ENCODE measurements around the gene PDK3.

The PDK3 gene

GRCh38 chrX:24480400-24480865 lies 15.3 kb downstream of the PDK3 start:
- in situ Hi-C loops (cut with HindIII; ENCODE audit: low sequenced_read_pairs) = no loop called here

DNA sequence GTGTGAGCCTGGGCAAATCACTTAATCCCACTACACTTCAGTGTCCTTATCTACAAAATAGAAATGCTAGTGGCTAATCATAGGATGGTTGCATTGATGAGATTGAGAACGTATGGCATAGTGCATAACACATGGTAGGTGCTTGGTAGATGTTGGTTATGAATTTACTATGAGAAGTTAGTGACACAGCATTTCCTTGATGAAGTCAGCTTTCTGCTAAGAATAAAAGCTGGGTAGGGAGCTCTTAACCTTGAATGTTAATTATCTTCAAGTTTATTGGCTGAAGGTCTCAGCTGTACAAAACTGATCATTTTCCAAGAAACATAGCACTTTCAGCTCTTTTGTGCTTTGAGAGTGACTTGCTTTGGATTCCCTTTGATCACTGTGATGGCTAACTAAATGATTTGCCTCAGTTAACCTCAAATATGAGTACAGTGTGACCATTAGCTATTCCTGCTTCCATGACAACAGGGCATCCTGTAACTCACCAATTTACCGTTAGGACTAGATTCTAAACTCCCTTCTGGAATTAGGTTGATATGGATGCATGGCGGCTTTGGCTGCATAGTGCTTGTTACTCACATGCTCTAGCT lies 17.8 kb downstream of the PDK3 start:
- in situ Hi-C loops (cut with HindIII; ENCODE audit: low sequenced_read_pairs) = no loop called here

DNA sequence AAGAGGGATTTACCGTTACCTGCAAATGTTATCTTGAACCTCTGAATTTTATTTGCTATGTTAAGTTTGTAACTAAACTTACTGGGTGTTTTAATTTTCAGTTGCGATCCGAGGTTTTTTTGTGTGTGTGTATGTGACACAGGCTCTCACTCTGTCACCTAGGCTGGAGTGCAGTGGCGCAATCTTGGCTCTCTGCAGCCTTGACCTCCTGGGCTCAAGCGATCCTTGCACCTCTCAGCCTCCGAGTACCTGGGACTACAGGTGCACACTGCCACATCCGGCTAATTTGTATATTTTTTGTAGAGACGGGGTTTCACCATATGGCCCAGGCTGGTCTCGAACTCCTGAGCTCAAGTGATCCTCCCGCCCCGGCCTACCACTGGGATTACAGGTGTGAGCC lies 18.5 kb downstream of the PDK3 start:
- in situ Hi-C loops (cut with HindIII; ENCODE audit: low sequenced_read_pairs) = no loop called here

- in situ Hi-C loops (cut with HindIII; ENCODE audit: low sequenced_read_pairs) = no loop called here
These were observed 20.2 kb downstream of the PDK3 start for GRCh38 chrX:24485323-24485722.

GRCh38 chrX:24485976-24486680 lies 21.0 kb downstream of the PDK3 start:
- in situ Hi-C loops (cut with HindIII; ENCODE audit: low sequenced_read_pairs) = no loop called here

DNA sequence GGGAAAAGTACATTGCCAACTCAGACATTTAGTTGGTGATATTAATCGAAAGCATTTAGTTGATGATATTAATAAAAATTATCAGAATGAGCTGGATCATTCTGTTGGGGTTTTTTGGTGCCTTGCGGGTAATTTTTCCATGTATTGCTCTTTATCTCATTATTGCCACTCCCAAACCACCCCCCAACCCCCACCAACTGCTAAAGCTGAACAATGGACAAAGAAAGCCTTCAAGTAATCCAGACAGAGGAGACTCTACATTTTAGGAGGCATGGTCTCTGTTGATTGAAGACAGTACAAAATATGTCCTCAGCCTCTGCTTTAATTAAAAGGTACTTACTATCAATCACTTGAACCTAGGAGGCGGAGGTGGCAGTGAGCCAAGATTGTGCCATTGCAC lies 22.5 kb downstream of the PDK3 start:
- in situ Hi-C loops (cut with HindIII; ENCODE audit: low sequenced_read_pairs) = no loop called here

GRCh38 chrX:24491741-24492140 lies 26.7 kb downstream of the PDK3 start:
- in situ Hi-C loops (cut with HindIII; ENCODE audit: low sequenced_read_pairs) = no loop called here

GRCh38 chrX:24493740-24494581 lies 28.9 kb downstream of the PDK3 start:
- in situ Hi-C loops (cut with HindIII; ENCODE audit: low sequenced_read_pairs) = no loop called here

GRCh38 chrX:24494647-24495075 lies 29.6 kb downstream of the PDK3 start:
- in situ Hi-C loops (cut with HindIII; ENCODE audit: low sequenced_read_pairs) = no loop called here

GRCh38 chrX:24495700-24496099 lies 30.6 kb downstream of the PDK3 start:
- in situ Hi-C loops (cut with HindIII; ENCODE audit: low sequenced_read_pairs) = no loop called here

GRCh38 chrX:24498181-24498580 lies 33.1 kb downstream of the PDK3 start:
- in situ Hi-C loops (cut with HindIII; ENCODE audit: low sequenced_read_pairs) = no loop called here

- in situ Hi-C loops (cut with HindIII; ENCODE audit: low sequenced_read_pairs) = no loop called here
These were observed 33.9 kb downstream of the PDK3 start for GRCh38 chrX:24498975-24499374.

DNA sequence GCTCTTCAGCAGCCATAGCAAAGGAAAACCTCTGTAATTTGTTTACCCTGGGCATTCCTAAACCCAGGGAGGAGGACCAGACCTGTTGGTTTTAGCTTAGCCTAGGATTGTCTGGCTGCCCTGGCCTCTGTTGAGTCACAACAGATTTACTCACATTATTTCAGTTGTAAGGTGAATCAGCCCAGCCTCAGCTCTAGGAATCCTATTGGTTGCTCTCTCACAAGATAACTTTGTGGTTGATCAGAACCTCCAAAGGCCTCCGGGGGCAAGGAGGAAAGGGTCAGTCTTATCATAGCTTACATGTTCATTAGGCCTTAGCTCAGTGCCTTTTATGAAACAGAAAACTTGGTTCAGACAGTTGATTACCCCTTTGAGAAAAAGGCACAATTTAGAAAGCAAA lies 41.0 kb downstream of the PDK3 start:
- in situ Hi-C loops (cut with HindIII; ENCODE audit: low sequenced_read_pairs) = loop anchor here (5.0 to 10.0 kb wide), 2 partner anchors 94 to 241 kb away; no protein-coding TSS in a partner anchor

- in situ Hi-C loops (cut with HindIII; ENCODE audit: low sequenced_read_pairs) = loop anchor here (5.0 to 10.0 kb wide), 2 partner anchors 96 to 244 kb away; no protein-coding TSS in a partner anchor
These were observed 43.3 kb downstream of the PDK3 start for GRCh38 chrX:24508375-24508774.

DNA sequence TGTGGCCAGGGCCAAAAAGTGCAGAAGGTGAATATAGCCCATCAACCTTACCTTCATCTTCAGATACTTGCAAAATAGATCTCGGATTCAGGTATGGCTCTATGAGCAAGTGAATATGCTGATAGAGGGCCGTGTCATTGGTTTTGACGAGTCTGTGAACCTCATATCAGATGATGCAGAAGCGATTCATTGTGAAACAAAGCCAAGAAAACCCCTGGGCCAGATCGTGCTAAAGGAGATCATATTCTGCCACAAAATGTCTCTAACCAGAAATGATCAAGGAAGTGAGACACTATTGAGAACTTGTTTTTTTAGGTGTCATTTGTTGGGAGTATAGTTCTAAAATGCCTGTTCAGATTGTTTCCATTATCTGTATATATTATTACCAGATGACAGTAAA lies 48.3 kb downstream of the PDK3 start:
- in situ Hi-C loops (cut with HindIII; ENCODE audit: low sequenced_read_pairs) = no loop called here

GRCh38 chrX:24515447-24515846 lies 50.4 kb downstream of the PDK3 start:
- in situ Hi-C loops (cut with HindIII; ENCODE audit: low sequenced_read_pairs) = no loop called here

- in situ Hi-C loops (cut with HindIII; ENCODE audit: low sequenced_read_pairs) = no loop called here
These were observed 55.4 kb downstream of the PDK3 start for GRCh38 chrX:24520472-24520871.

GRCh38 chrX:24525455-24525854 lies 60.4 kb downstream of the PDK3 start:
- in situ Hi-C loops (cut with HindIII; ENCODE audit: low sequenced_read_pairs) = no loop called here

DNA sequence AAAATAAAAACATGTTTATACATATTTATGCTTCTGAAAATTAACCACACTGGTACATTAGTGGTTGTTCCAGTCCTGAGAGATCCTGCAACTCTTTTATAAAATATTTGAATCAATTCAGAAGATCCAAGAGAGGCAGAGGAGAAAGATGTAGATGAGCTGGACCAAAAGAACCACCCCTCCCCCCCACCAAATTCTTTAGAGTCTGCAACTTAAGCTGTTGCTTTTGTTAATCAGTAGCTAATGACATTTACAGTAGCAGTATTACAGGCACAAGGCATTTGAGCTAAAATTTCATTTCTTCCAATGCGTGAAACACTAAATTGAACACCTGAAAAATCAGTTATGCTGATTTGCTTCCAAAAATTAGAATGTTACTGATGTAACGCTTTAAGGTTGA lies 61.5 kb downstream of the PDK3 start:
- in situ Hi-C loops (cut with HindIII; ENCODE audit: low sequenced_read_pairs) = no loop called here

DNA sequence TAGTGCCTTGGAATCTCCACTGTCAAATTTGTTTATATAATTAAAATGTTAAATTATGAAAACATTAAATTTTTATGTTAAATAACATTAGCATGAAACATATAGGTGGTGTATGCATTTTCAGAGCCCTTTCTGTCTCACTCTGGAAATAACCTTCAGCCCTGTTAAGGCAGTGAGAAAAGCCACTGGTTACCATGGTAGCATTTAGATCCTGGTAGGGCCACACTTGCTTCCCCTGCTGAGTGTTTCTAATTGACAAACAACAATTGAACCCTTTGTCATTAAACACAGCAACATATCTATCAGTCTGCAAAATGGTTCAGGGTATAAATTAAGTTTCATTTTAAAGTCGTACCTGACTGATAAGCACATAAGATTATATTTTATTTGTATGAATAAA lies 63.5 kb downstream of the PDK3 start:
- in situ Hi-C loops (cut with HindIII; ENCODE audit: low sequenced_read_pairs) = no loop called here

DNA sequence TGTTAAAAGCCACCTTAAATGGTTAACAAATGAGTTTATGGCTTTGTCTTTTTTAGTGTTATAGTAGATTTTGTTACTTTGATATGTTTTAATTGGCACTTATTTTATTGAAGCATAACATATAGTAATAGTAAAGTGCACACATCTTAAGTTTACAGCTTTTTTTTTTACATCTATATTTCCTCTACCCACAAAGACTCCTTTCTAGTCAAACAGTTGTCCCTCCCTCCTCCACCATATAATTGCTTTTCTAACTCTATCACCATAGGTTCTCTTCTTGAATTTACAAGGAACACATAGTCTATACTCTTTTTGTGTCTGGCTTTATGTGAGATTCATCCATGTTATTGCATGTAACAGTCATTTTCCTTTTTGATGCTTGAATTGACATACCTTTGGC lies 71.5 kb downstream of the PDK3 start:
- in situ Hi-C loops (cut with HindIII; ENCODE audit: low sequenced_read_pairs) = no loop called here

- in situ Hi-C loops (cut with HindIII; ENCODE audit: low sequenced_read_pairs) = no loop called here
These were observed 77.7 kb downstream of the PDK3 start for GRCh38 chrX:24542756-24543155.

Data from endothelial cell of hepatic sinusoid (primary cell).